Chondrocyte (in vitro differentiated cells): ENCODE data around the gene HS2ST1. TPM values are rescaled to one million over a fixed set of nuclear protein-coding genes. Genes with fewer than 3 reads are reported as not detected.

ENCODE experiments used
- DNase-seq: peaks from one replicate; pipeline ENCODE4 v3.0.0; 2021; ENCODE audit warnings: mixed read lengths, low spot score
- H3K27ac Mint-ChIP-seq: one replicate; pipeline ENCODE4 v1.8.0; 2021; ENCODE audit warnings: mild to moderate bottlenecking, moderate library complexity, mixed read lengths; ENCODE audit not compliant: unreplicated experiment
- H3K27me3 Mint-ChIP-seq: 2 replicates; pipeline ENCODE4 v1.8.0; 2021; ENCODE audit warnings: low read depth, mixed read lengths
- H3K36me3 Mint-ChIP-seq: 2 replicates; pipeline ENCODE4 v1.8.0; 2021; ENCODE audit warnings: low read depth, mixed read lengths
- H3K4me1 Mint-ChIP-seq: 2 replicates; pipeline ENCODE4 v1.8.0; 2021; ENCODE audit warnings: low read depth, mild to moderate bottlenecking, mixed read lengths
- H3K4me3 Mint-ChIP-seq: one replicate; pipeline ENCODE4 v1.8.0; 2021; ENCODE audit warnings: mild to moderate bottlenecking, moderate library complexity, mixed read lengths; ENCODE audit not compliant: unreplicated experiment
- H3K9me3 Mint-ChIP-seq: 2 replicates; pipeline ENCODE4 v1.8.0; 2021; ENCODE audit warnings: low read depth, mixed read lengths
- CTCF ChIP-seq: fragments of 200-600 bp; sonication (generic); IDR thresholded peaks from 2 replicates; pipeline ENCODE4 v1.5.0; 2021; ENCODE audit warnings: antibody characterized with exemption, mild to moderate bottlenecking, moderate library complexity
- total RNA-seq: library from RNA; stranded (reverse); gene quantifications from 3 replicates; pipeline ENCODE4 v1.2.1, GENCODE V29; 2021

HS2ST1 gene
- total RNA-seq, 1 donor from 2014 or later: 26.7 TPM

- peaks cover 2% of the 10 kb centered on the region for H3K27me3 Mint-ChIP-seq
- no peak overlapping the region for H3K4me3 Mint-ChIP-seq
- TF ChIP-seq CTCF: no peak
- no peaks in the 10 kb centered on the region for H3K36me3 Mint-ChIP-seq
- no peaks in the 10 kb centered on the region for H3K4me1 Mint-ChIP-seq
- no peaks in the 10 kb centered on the region for H3K9me3 Mint-ChIP-seq
- DNase-seq: no peak
- H3K27ac Mint-ChIP-seq: no peak overlapping the region
These were observed 222.9 kb downstream of the HS2ST1 start for GRCh38 chr1:87137342-87137739.

- Mint-ChIP-seq H3K36me3 (no peaks in the 10 kb centered on the region), H3K27me3 (peaks cover 2% of the 10 kb centered on the region), H3K27ac (no peak overlapping the region), H3K4me1 (no peaks in the 10 kb centered on the region), H3K4me3 (no peak overlapping the region), H3K9me3 (no peaks in the 10 kb centered on the region)
- no peak for TF ChIP-seq CTCF
- DNase-seq: no peak
These were observed 226.6 kb downstream of the HS2ST1 start for GRCh38 chr1:87140831-87141540.

GRCh38 chr1:87141556-87141955 is 227.1 kb downstream of the HS2ST1 start:
- no peak for DNase-seq
- no peak overlapping the region for H3K4me3 Mint-ChIP-seq
- H3K27me3 Mint-ChIP-seq: peaks cover 5% of the 10 kb centered on the region
- TF ChIP-seq CTCF: no peak
- no peaks in the 10 kb centered on the region for H3K36me3 Mint-ChIP-seq
- H3K4me1 Mint-ChIP-seq: no peaks in the 10 kb centered on the region
- H3K9me3 Mint-ChIP-seq: no peaks in the 10 kb centered on the region
- no peak overlapping the region for H3K27ac Mint-ChIP-seq

- no peak for TF ChIP-seq CTCF
- no peaks in the 10 kb centered on the region for H3K4me1 Mint-ChIP-seq
- peaks cover 1% of the 10 kb centered on the region for H3K36me3 Mint-ChIP-seq
- peaks cover 3% of the 10 kb centered on the region for H3K27me3 Mint-ChIP-seq
- no peak for DNase-seq
- no peak overlapping the region for H3K4me3 Mint-ChIP-seq
- no peak overlapping the region for H3K27ac Mint-ChIP-seq
- H3K9me3 Mint-ChIP-seq: no peaks in the 10 kb centered on the region
These were observed 229.1 kb downstream of the HS2ST1 start for GRCh38 chr1:87143413-87144135.

- no peak for DNase-seq
- peaks cover 1% of the 10 kb centered on the region for H3K36me3 Mint-ChIP-seq
- H3K4me3 Mint-ChIP-seq: no peak overlapping the region
- H3K27me3 Mint-ChIP-seq: peaks cover 3% of the 10 kb centered on the region
- peaks cover 2% of the 10 kb centered on the region for H3K4me1 Mint-ChIP-seq
- TF ChIP-seq CTCF: no peak
- no peaks in the 10 kb centered on the region for H3K9me3 Mint-ChIP-seq
- H3K27ac Mint-ChIP-seq: no peak overlapping the region
These were observed 230.0 kb downstream of the HS2ST1 start for GRCh38 chr1:87144316-87144895.
